Activated CD4-positive, alpha-beta T cell treated with anti-CD3 and anti-CD28 coated beads, Interleukin-10, Interleukin-2, amounts not matched to agents 100 ng/mL and 50 ng/mL, durations not matched to agents 16 hours and 8 hours (primary cell): ENCODE data around the gene WFDC1.

Experiments
- DNase-seq: peaks from one replicate; pipeline ENCODE4 v3.0.0-alpha.2; 2020

WFDC1 gene

DNA sequence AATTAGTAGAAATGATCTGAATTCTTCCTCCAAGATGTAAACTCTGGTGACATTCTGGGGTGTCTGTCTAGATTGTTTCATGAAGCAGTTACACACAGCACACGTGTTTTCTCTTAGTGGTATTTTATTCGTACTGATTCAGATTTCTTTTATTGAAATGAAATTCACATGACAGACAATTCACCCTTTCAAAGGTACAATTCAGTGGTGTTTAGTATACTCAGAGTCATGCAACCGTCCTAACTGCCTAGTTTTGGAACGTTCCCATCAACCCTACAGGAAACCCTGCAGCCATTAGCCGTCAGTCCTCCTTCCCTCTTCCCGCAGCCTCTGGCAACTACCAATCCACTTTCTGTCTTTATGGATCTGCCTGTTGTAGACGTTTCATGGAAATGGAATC is 8.8 kb downstream of the WFDC1 start:
- no peak for DNase-seq

- no peak for DNase-seq
These were observed 11.9 kb downstream of the WFDC1 start for GRCh38 chr16:84306564-84306963.

GRCh38 chr16:84307209-84307954 is 12.7 kb downstream of the WFDC1 start:
- no peak for DNase-seq

DNA sequence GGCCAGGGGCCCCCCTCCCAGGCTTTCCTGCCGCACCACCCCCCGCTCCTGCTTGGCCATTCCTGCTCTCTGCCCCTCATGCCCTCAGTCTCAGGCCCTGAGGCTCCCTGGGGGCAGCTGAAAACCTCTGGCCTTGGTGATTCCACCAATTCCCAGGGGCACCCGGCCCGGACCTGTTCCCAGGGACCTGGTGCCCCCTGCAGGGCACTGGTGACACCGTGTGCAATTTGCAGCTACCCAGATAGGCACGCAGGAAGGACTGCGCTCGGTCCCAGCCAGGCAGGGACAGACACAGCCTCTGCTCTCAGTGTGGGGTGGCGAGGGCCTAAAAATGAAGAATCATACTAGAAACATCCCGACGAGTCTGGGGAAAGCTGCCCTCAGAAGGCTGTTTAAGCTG is 13.4 kb downstream of the WFDC1 start:
- peak; percentile 28 for DNase-seq

- DNase-seq, result no peak
These were observed 16.0 kb downstream of the WFDC1 start for GRCh38 chr16:84310642-84311041.

DNA sequence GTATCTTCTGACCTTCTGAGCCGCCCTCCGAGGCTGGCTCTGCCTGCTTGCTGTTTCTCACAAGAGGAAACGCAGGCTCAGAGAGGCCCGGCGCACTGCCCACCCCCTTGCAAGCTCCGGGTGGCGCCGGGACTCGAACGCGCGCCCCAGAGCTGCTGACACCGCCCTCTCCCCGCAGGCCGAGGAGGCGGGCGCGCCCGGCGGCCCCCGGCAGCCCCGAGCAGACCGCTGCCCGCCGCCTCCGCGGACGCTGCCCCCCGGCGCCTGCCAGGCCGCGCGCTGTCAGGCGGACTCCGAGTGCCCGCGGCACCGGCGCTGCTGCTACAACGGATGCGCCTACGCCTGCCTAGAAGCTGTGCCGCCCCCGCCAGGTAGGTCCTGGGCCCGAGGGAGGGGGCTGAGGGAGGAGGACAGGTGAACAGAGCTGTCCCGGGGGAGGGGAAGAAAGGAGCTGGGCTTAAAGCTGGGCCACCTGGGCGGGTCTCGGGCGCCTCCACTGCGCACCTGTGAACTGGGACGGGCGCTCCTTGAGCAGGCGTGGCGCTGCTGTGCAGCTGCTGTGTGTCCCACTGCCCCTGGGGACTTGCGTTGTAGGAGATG is 18.2 kb downstream of the WFDC1 start:
- no peak for DNase-seq

- no peak for DNase-seq
These were observed 19.2 kb downstream of the WFDC1 start for GRCh38 chr16:84313921-84314320.

- DNase-seq, result no peak
These were observed 19.7 kb downstream of the WFDC1 start for GRCh38 chr16:84314373-84314772.

DNA sequence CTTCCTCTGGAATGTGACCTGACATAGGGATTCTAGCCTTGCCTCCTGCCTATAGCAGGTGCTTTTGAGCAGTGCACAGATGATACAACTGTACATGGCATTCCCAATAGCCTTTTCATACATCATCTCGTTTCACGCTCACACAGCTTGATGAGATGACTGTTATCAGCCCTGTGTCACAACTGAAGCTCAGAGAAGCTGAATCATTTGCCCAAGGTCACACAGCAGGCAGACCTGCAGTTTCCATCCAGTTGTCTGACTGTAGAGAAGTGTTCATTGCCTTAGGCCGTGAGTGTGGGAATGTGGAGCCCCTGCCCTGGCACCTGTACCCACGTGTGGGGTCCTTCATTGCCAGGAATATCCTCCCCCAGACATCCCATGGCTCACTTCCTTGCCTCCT is 20.1 kb downstream of the WFDC1 start:
- no peak for DNase-seq

DNA sequence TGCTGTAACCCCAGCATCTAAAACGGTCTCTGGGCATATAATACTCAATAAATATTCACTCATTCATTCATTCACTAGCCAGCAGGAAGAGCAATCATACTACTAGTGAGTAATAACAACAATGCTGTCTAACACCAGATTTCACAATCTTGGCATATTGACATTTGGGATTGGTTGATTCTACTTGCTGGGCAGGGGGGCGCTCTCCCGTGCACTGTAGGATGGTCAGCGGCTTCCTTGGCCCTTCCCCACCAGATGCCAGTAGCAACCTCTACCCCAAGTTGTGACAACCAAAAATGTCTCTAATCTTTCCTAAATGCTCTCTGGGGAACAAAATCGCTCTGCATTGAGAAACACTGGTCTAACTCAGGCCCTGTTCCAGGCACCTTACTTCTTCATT is 20.7 kb downstream of the WFDC1 start:
- no peak for DNase-seq

DNA sequence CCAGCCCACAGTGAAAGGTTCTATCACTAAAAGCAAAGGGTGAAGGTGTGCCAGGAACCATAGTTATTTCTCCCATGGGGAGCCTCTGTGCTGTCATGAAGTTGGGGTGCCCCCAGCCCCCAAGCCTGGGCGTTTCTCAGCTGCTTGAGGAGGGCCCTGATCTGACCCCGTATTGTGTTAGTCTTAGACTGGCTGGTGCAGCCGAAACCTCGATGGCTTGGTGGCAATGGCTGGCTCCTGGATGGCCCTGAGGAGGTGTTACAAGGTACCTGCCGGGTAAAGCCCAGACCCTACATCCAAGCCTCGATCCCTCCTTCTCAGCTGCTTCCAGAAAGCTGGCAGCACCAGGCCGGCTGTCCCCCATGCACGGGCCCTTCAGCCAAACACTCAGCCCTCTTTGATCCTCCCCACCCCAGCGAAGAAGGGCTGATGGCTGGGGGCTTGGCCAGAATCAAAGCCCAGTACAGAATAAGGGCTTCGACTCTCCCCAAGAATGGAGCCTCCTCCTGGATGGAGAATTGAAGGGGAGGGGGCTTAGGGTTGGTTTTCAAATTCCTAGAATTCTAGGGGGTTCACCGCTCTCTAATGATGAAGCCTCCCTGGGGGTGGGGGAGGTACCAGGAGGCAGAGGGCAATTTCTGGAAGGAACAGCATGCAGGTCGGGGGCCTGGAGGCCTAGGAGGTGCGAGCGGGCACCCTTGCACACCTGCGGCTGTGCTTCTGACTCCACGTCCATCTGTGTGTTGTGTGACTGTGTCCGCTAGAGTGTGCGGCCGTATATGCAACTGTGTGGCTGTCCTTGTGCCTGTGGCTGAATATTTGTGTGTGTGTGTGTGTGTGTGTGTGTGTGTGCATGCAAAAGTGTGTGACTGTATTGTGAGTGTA is 23.7 kb downstream of the WFDC1 start:
- no peak for DNase-seq

DNA sequence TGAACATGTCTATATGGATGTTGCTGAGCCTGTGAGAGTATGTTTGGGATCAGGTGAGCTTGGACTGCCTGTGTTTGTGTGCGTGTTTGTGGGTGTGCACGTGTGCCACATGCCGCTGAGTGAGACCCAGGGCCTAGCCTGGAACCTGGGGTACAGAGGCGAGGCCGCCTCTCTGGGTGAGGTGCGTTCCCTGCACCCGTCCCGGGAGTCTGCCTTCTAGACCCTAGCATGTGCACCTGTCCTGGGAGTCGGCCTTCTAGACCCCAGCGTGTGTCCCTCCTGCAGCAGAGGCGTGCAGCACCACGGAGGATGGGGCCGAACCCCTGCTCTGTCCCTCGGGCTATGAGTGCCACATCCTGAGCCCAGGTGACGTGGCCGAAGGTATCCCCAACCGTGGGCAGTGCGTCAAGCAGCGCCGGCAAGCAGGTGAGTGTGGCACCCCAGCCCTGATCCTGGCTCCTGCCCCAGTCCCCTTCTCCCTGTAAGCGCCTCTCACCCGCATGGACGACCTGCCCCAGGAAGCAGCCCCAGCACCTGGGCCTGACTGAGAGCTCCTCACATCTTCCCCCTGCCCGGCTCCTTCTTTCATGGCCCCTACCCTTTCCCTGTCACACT is 24.6 kb downstream of the WFDC1 start:
- DNase-seq, result no peak

- no peak for DNase-seq
These were observed 25.8 kb downstream of the WFDC1 start for GRCh38 chr16:84320511-84320910.

DNA sequence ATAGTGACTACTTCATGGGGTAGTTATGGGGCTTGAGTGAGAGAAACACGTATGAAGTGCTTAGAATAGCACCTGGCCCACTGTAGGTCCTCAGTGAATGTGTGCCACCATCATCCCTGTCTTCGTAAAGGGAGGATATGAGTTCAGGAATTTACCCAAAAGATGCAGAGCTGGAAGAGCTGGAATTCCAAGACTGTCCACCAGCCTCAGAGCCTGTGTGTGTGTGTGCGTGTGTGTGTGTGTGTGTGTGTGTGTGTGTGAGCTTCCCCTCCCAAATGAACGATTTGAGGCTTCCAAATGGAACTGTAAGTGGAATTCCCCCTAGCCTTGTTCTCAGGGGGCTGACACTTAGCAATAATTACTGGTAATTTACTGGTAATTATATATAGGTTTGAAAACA is 27.3 kb downstream of the WFDC1 start:
- no peak for DNase-seq

GRCh38 chr16:84322749-84323148 is 28.1 kb downstream of the WFDC1 start:
- no peak for DNase-seq

- DNase-seq, result no peak
These were observed 28.9 kb downstream of the WFDC1 start for GRCh38 chr16:84323606-84324005.

DNA sequence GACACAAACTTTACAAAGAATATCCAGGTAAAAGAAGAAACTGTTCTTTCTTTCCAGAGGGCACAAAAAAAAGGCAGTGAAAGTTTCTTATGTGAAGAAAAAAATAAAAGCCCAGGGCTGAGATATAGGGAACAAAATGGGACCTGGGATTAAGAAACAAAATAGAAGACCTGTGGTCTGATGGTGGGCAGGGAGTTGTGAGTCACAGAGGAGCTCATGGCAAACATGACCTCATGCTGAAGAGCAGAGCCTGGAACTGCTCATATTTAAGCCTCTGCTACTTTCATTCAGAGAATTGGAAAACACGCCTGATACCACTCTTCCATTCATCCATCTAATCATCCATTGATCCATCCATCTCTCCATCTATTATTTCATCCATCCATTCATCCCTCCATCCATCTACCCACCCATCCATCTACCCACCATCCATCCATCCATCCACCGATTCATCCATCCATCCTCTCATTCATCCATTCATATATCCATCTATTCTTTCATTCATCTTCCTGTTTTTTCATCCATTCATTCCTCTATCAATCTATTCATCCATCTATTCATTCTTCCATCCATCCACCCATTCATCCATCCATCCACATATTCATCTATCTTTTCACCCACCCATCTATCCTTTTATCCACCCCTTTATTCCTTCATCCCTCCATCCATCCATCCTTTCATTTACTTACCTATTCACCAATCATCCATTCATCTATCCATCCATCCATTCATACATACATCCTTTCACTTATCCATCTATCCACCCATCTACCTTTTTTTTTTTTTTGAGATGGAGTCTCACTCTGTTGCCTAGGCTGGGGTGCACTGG is 30.0 kb downstream of the WFDC1 start:
- DNase-seq, result no peak

- DNase-seq, result no peak
These were observed 31.9 kb downstream of the WFDC1 start for GRCh38 chr16:84326545-84326944.

DNA sequence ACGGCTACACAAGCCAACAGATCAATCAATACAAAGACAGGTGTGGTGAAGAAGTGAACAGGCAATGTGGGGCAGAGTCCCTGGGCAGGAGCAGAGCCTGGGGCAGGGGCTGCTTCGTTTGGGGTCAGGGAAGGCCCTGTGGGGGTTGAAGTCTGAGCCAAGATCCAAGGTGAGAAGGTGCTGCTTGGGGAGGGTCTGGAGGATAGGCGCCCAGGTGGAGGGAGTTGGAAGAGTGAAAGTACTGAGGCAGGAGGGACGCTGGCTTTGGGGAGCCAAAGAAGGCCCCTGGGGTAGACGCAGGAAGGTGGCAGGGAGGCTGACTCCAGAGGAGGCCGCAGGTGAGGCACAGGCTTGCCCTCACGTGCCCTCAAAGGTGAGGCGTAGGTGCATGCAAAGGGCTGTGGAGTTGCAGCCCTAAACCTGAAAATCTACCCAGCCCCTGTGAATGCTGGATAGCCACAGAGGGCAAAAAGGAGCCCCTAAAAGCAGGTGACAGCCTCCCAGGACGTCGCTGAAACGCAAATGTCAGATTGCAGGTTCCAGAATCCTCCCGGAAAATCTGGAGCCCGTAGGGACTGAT is 33.3 kb downstream of the WFDC1 start:
- no peak for DNase-seq

DNA sequence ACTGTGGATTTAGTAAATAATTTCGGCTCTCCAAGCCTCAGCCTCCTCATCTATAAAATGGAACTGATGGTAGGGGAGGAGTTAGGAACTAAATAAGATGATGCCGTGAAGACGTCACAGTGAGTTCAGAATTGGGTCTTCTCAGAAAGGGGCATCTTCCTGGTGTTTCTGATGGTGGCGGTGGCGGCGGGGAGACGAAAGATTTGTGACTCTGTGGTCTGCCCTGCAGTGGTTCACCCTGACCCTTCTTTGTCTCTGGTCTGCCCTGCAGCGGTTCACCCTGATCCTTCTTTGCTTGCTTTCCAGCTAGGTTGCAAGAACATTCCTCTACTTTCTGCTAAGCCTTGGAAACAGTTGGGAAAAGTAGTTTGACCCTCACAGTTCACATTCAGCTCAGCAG is 34.3 kb downstream of the WFDC1 start:
- no peak for DNase-seq

DNA sequence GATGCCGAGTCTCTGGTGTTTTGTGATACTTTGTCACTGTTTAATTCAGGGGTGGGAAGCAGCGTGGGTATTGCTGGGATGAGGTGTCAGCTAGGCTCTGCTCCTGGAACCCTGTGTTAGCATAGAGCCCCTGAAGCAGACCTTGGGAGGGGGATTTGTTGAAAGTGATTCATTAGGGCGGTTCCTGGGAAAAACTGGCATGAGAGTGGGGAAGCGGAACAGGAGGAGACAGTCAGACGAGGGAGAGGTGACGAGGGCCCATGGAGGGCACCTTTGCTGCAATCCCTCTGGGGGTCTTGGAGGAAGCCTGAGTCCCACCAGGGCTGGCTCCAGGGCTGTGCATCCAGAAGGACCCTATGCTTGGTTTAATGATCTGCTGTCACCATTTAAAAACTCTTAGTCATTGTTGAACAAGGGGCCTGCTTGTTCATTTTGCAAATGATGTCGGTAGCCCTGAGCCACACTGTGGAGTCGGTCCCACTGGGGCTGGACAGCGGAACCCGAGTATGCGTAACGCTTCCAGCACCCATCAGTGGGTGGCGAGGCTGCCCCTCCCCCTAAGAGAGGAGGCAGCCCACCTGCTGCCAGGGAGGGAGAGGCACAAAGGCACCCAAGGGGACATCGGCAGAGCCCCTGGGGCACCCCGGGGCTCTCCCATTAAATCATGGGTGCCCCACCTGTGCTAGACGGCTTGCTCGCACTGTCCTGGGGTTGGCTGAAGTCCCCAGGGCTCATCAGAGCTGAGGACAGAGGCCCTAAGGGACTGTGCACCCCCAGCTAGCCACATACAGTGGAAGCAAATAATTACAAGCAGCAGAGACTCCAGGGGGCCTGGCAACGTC is 35.4 kb downstream of the WFDC1 start:
- no peak for DNase-seq
